NCI-H1694 (cell line): Measurements from ENCODE around the gene BTBD6.
A peak's percentile ranks its signal among the peaks of the same experiment; 100 is the strongest.

Source experiments
- DNase-seq: peaks from one replicate; lab custom pipeline; 2025; lab: John Stamatoyannopoulos, UW

BTBD6 gene

GRCh38 chr14:105211086-105211757 is 37.1 kb upstream of the BTBD6 start:
- DNase-seq = no peak

DNA sequence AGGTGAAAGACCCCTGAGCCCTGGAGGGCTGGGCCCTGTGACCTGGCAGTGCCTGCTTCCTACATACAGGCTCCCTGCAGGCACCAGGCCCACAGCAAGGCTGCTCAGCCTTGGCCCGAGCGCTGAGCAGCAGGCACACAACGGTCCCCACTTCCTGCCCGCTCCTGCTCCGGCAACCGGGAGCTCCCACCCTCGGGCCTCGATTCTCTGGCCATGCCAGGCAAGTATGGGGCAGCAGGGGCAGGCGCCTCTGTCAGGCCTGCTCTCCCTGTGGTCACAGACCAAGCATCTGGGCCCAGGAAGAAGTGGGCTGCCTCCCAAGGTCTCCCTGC is 36.6 kb upstream of the BTBD6 start:
- DNase-seq = no peak

DNA sequence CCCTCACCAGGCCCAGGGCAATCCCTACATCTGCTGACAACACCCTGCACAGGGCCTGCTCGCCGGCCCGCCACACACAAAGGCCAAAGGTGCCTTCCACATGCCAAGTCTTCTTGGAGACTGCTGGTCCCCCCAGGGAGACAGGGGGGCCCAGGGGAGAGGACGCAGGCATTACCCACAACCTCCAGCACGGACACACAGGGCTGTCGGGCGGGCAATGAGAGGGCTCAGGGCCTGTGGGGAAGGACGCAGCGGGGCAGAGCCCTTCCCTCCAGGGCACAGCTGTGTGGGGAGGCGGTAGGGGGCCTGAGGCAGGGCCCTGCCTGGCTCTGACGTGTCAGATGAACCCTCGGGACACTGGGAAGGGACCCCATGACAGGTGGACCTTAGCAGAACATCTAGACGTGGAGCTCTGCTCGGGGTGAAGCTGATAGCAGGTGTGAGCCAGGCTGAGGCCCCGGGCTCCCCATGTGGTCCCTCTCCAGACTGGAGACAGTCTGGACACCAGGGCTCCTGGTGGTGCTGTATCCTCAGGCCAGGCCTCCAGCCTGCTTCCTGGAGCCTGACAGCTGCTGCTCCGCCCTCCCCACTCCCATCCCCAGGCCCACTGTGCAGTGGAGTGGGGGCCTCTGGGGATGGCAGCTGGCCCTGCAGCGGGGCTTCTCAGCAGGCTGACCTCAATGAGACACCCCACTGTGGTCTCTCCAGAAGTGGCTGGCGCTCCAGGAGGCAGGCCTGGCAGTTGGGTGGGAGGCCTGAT is 35.6 kb upstream of the BTBD6 start:
- no peak for DNase-seq

DNA sequence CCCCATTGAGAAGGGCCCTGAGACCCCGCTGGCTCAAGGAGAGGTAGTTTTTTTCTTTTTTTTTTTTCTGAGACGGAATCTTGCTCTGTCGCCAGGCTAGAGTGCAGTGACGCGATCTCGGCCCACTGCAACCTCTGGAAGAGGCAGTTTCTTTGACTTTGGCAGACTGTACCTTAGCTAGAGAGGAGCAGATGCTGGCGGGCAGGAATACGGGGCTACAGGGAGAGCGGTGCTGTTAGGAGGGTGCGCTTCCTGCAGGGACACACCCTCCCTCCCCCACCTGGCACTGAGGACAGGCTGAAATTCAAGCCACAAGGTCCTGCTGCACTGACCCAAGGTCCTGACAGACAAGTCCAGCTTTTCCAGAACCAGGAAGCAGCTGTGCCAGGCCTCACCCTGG is 35.0 kb upstream of the BTBD6 start:
- peak; percentile 33 for DNase-seq

DNA sequence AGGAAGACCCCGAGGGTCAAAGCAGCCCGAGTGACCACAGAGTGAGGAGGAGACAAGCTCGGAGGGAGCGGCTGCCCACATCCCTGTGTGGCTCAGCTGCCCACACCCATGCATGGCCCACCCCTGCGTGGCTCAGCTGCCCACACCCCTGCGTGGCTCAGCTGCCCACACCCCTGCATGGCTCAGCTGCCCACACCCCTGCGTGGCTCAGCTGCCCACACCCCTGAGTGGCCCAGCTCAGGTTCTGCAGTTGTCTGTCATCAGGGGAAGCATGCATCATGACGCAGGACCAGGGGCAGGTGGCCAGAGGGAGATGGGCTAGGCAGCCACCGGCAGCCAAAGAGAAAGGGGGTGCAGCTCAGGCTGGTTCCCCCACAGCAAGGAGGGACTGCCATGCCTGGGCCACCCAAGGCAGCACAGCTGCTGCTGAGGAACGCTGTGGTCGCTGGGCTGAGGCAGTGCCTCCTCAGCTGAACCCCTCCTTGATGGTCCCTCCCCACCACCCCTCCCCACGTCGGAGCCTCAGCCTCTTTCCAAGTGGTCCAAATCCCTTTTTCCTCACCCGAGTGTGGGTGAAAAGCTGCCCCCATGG is 33.9 kb upstream of the BTBD6 start:
- DNase-seq = no peak

GRCh38 chr14:105215602-105216001 is 32.7 kb upstream of the BTBD6 start:
- no peak for DNase-seq

DNA sequence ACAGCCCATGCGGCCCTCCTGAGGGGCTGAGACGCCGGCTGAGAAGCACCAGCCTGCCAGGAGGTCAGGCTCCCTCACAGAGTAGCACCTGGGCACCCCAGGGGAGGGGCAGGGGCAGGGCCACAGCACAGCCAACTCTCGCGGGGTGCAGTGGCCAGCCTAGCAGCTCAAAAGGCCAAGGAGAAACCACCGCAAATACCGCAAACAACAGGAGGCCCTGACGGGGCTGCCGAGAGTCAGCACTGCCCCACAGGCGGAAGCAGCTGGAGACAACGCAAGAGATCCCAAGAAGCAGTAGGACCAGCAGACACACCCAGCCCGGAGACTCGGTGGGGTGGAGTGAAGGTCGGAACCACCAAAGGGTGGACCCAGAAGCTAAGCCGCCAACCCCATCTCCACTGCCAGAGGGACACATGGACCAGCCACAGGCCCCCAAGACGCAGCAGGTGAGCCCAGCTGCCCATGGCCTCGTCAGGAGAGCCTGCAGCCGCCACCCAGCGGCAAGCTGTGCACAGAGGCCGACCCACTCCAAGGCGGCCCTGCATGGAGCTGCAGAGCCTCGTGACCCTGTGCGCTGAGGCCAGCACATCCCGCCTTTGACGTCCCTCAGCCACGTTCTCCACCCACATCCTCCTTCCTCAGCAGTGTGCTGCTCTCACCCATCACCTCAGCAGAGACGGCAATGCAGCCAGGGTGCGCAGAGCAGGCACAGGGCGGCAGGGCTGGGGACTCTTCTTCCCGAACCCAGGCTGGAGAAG is 31.7 kb upstream of the BTBD6 start:
- DNase-seq = no peak

GRCh38 chr14:105217774-105218173 is 30.6 kb upstream of the BTBD6 start:
- DNase-seq = no peak

DNA sequence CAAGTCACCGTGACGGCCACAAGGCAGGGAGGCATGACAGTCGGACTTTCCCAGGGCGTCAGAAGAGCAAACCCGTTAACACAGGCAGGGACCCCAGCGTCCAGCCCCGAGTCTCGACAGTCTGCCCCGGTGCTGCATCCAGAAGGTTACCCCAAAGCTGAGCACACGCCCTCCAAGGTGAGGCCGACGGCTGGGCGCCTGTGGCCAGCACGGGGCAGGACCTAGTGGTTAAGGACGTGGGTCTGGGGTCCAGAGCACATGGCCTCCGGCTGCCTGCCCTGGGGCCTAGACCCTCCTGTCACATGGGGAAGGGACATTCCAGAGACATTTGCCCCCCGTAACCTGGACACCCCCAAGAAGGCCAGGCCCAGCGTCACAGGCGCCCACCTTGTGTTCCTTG is 29.7 kb upstream of the BTBD6 start:
- DNase-seq = no peak

DNA sequence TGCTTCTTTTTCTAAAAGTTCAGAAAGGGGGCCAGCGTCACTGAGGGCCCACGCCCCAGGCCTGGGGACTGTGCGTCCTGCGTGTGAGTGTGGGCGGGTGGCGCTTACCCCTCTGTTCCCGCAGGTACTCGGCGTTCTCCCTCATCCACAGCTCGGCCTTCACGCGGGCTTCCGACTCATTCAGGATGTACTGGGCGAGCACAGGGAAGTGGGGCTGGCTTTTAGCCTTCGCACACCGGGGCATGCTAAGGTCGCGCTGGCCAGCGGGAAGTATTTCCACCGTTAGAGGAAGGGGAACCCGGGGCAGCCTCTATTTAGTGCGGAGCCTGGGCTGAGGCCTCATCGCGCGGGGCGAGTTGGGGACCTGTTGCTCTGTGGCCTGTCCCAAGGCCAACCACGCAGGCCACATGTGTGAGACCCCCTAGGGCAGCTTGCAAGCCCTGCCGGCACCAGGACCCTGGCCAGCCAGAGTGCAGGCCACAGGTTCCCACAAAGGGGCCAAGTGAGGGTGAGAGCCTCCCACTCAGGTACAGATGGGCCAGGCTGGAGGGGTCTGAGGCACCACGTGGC is 29.2 kb upstream of the BTBD6 start:
- no peak for DNase-seq

- no peak for DNase-seq
Measured at GRCh38 chr14:105219753-105220152, 28.6 kb upstream of the BTBD6 start.

- DNase-seq = no peak
Measured at GRCh38 chr14:105220699-105221597, 27.4 kb upstream of the BTBD6 start.

GRCh38 chr14:105221598-105222178 is 26.6 kb upstream of the BTBD6 start:
- no peak for DNase-seq

DNA sequence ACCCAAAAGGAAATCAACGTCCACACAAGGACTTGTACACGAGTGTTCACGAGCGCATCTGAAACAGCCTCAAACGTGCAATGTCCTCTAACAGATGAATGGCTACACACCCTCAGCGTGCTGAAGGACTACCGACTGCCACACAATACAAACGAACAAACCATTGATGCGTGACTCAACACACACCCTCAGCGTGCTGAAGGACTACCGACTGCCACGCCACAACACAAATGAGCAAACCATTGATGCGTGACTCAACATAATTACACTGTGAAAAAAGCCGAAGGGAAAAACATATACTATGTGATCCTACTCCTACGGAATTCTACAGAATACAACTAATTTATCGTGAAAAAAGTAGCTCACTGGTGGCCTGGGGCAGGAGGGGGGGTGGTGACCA is 25.1 kb upstream of the BTBD6 start:
- DNase-seq = no peak

- DNase-seq = no peak
Measured at GRCh38 chr14:105223770-105224544, 24.4 kb upstream of the BTBD6 start.

GRCh38 chr14:105224845-105225570 is 23.3 kb upstream of the BTBD6 start:
- DNase-seq = no peak

DNA sequence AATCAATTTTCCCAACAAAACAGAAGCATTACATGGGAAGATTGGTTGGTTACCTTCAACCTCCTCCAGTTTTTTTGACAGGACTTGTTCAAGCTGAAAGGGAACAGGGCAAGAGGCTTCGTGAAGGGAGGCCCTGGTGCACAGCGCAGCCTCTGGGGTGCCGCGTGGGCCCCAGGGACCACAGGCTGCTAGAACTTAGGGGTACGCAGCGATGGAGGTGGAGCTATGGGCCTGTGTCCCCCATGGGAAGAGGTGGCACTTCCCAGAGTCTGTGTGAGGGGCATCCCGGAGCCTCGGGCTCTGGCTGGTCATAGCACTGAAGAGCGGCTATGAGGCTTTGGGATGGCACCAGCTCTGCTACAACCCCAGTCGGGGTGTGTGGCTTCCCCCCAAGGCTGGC is 22.1 kb upstream of the BTBD6 start:
- no peak for DNase-seq

- DNase-seq = no peak
Measured at GRCh38 chr14:105227346-105227745, 21.0 kb upstream of the BTBD6 start.

- DNase-seq = no peak
Measured at GRCh38 chr14:105228562-105228961, 19.8 kb upstream of the BTBD6 start.
